Mucosa of rectum (tissue), 2 donors: ENCODE data around the gene TNNI2.

Experiments used
- H3K27ac ChIP-seq, 2 donors: one replicate each; pipeline ENCODE4 v1.7.0; 2013; ENCODE audit warnings: inconsistent platforms in 2 of 2, low read depth in 2 of 2, low read length in 2 of 2
- H3K27me3 ChIP-seq, 2 donors: one replicate each; pipeline ENCODE4 v1.7.0; 2013; ENCODE audit warnings: low read length in 2 of 2; ENCODE audit not compliant: control insufficient read depth in 2 of 2, insufficient read depth in 2 of 2
- H3K36me3 ChIP-seq, 2 donors: one replicate each; pipeline ENCODE4 v1.7.0; 2013; ENCODE audit warnings: low read length in 2 of 2; ENCODE audit not compliant: control insufficient read depth in 2 of 2, insufficient read depth in 2 of 2
- H3K4me1 ChIP-seq, 2 donors: one replicate each; pipeline ENCODE4 v1.7.0; 2013; ENCODE audit warnings: low read length in 2 of 2, mild to moderate bottlenecking in 1 of 2; ENCODE audit not compliant: control insufficient read depth in 2 of 2, insufficient read depth in 2 of 2
- H3K4me3 ChIP-seq, 2 donors: one replicate each; pipeline ENCODE4 v1.7.0; 2013; ENCODE audit warnings: low read length in 2 of 2
- H3K9ac ChIP-seq, 2 donors: one replicate each; pipeline ENCODE4 v1.7.0; 2013; ENCODE audit warnings: low read length in 2 of 2, low read depth in 1 of 2, mild to moderate bottlenecking in 1 of 2
- H3K9me3 ChIP-seq, 2 donors: one replicate each; pipeline ENCODE4 v1.7.0; 2013; ENCODE audit warnings: low read length in 2 of 2; ENCODE audit not compliant: control insufficient read depth in 2 of 2
- donor health status: healthy.
- donor health status: Normal muscosa, but diverticular disease.

Gene TNNI2

GRCh38 chr11:1826552-1827094, 12.2 kb upstream of the TNNI2 start:
- peaks cover 22 to 30% of the 10 kb centered on the region in 2 donors for H3K4me1 ChIP-seq
- H3K9ac ChIP-seq, result peak overlapping the region in 1 of 2 donors; percentile 3
- H3K4me3 ChIP-seq, result no peak overlapping the region
- H3K36me3 ChIP-seq, result no peaks in the 10 kb centered on the region
- H3K9me3 ChIP-seq, result no peaks in the 10 kb centered on the region
- H3K27me3 ChIP-seq, result no peaks in the 10 kb centered on the region
- H3K27ac ChIP-seq, result no peak overlapping the region

GRCh38 chr11:1827095-1827813, 11.5 kb upstream of the TNNI2 start:
- peaks cover 27 to 37% of the 10 kb centered on the region in 2 donors for H3K4me1 ChIP-seq
- peak overlapping the region in 1 of 2 donors; percentile 3 for H3K9ac ChIP-seq
- H3K9me3 ChIP-seq, result no peaks in the 10 kb centered on the region
- no peak overlapping the region for H3K27ac ChIP-seq
- no peak overlapping the region for H3K4me3 ChIP-seq
- no peaks in the 10 kb centered on the region for H3K27me3 ChIP-seq
- no peaks in the 10 kb centered on the region for H3K36me3 ChIP-seq

- Histone ChIP-seq H3K9me3 (no peaks in the 10 kb centered on the region), H3K27ac (no peak overlapping the region), H3K4me3 (no peak overlapping the region), H3K9ac (no peak overlapping the region), H3K4me1 (peaks cover 32 to 43% of the 10 kb centered on the region in 2 donors), H3K36me3 (no peaks in the 10 kb centered on the region), H3K27me3 (no peaks in the 10 kb centered on the region)
These were observed 10.8 kb upstream of the TNNI2 start for GRCh38 chr11:1827931-1828330.

GRCh38 chr11:1828542-1828941, 10.2 kb upstream of the TNNI2 start:
- Histone ChIP-seq H3K27me3 (no peaks in the 10 kb centered on the region), H3K4me3 (no peak overlapping the region), H3K9me3 (no peaks in the 10 kb centered on the region), H3K36me3 (no peaks in the 10 kb centered on the region), H3K9ac (no peak overlapping the region), H3K27ac (no peak overlapping the region), H3K4me1 (peaks cover 38 to 50% of the 10 kb centered on the region in 2 donors)

GRCh38 chr11:1829039-1829820, 9.6 kb upstream of the TNNI2 start:
- no peak overlapping the region for H3K27ac ChIP-seq
- H3K9me3 ChIP-seq, result no peaks in the 10 kb centered on the region
- H3K4me1 ChIP-seq, result peaks cover 43 to 56% of the 10 kb centered on the region in 2 donors
- H3K9ac ChIP-seq, result no peak overlapping the region
- no peaks in the 10 kb centered on the region for H3K27me3 ChIP-seq
- no peaks in the 10 kb centered on the region for H3K36me3 ChIP-seq
- H3K4me3 ChIP-seq, result no peak overlapping the region

GRCh38 chr11:1830004-1830321, 8.8 kb upstream of the TNNI2 start:
- Histone ChIP-seq H3K36me3 (no peaks in the 10 kb centered on the region), H3K4me3 (no peak overlapping the region), H3K27me3 (no peaks in the 10 kb centered on the region), H3K4me1 (peaks cover 50 to 63% of the 10 kb centered on the region in 2 donors), H3K9ac (peak overlapping the region in 1 of 2 donors; percentile 39), H3K27ac (no peak overlapping the region), H3K9me3 (no peaks in the 10 kb centered on the region)

- peaks cover 51 to 67% of the 10 kb centered on the region in 2 donors for H3K4me1 ChIP-seq
- no peak overlapping the region for H3K4me3 ChIP-seq
- no peaks in the 10 kb centered on the region for H3K27me3 ChIP-seq
- peak overlapping the region; percentile 56 to 63 for H3K27ac ChIP-seq
- no peaks in the 10 kb centered on the region for H3K9me3 ChIP-seq
- H3K9ac ChIP-seq, result peak overlapping the region; percentile 39 to 41
- H3K36me3 ChIP-seq, result no peaks in the 10 kb centered on the region
These were observed 8.2 kb upstream of the TNNI2 start for GRCh38 chr11:1830322-1831223.

GRCh38 chr11:1831338-1832210, 7.2 kb upstream of the TNNI2 start:
- H3K27ac ChIP-seq, result peak overlapping the region; percentile 56 to 63
- H3K27me3 ChIP-seq, result no peaks in the 10 kb centered on the region
- H3K4me1 ChIP-seq, result peaks cover 51 to 64% of the 10 kb centered on the region in 2 donors
- H3K4me3 ChIP-seq, result no peak overlapping the region
- H3K36me3 ChIP-seq, result no peaks in the 10 kb centered on the region
- H3K9ac ChIP-seq, result peak overlapping the region in 1 of 2 donors; percentile 31
- H3K9me3 ChIP-seq, result no peaks in the 10 kb centered on the region

- Histone ChIP-seq H3K4me3 (peak overlapping the region in 1 of 2 donors; percentile 44), H3K4me1 (peaks cover 45 to 56% of the 10 kb centered on the region in 2 donors), H3K27ac (no peak overlapping the region), H3K9ac (peak overlapping the region in 1 of 2 donors; percentile 31), H3K9me3 (no peaks in the 10 kb centered on the region), H3K27me3 (no peaks in the 10 kb centered on the region), H3K36me3 (no peaks in the 10 kb centered on the region)
These were observed 6.4 kb upstream of the TNNI2 start for GRCh38 chr11:1832211-1832919.
